Keratinocyte (primary cell): Measurements from ENCODE around the gene XPO1.

ENCODE experiments used
- EZH2 ChIP-seq: IDR thresholded peaks from one replicate; pipeline ENCODE4 v1.6.1; 2012; ENCODE audit warnings: inconsistent platforms, mild to moderate bottlenecking, low read length, moderate library complexity
- TF ChIP-seq, protein P1 (sequence below), 3 experiments: IDR thresholded peaks in 1 of 3; conservative IDR thresholded peaks in 1 of 3; optimal IDR thresholded peaks in 1 of 3; 2 replicates in 2 of 3; 3 replicates in 1 of 3; pipeline versions ENCODE3 to v1.5.1; 2011; ENCODE audit warnings: low read length in 3 of 3, mild to moderate bottlenecking in 3 of 3, moderate library complexity in 2 of 3, control low read depth in 1 of 3, inconsistent platforms in 1 of 3; ENCODE audit not compliant: insufficient read depth in 2 of 3; ENCODE audit errors: extremely low read depth in 1 of 3

DNA sequence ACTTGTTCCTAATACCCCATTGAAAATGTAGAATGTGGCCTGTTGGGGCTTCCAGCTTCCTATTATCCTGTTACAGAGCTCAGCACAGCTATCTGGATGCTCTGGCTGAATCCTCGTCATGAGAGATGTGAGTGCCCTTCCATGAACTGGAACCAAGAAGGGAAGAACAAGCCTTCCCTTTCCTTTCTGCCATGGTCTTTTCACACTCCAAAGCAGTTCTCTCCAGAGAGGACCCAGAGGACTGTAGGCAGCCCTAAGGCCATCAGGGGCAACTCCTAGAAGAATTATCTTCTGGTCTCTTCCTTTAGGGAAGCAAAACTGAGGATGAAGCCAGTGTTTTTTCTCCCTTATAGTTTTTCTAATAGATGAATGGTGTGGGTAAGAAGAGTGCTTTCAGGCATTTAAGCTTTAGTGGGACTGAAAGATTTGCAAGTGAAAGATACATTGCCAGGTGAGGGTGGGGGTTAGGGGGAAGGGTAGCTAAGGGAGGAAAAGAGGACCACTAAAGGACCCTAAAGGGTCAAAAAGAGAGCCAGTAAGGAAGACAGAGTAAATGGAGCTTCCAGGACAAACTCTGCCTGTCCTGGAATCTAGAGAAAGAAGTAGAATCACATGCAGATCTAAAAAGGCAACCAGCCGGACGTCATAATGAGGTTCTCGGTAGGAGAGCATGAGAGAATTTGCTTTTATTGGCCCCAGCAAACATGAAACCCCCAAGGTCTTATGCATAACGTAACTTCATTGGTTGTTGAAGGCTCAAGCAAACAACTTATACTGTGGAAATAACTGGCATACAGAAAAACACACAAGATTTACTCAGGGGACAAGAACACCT is 12.4 kb upstream of the XPO1 start:
- TF ChIP-seq, protein P1, sequence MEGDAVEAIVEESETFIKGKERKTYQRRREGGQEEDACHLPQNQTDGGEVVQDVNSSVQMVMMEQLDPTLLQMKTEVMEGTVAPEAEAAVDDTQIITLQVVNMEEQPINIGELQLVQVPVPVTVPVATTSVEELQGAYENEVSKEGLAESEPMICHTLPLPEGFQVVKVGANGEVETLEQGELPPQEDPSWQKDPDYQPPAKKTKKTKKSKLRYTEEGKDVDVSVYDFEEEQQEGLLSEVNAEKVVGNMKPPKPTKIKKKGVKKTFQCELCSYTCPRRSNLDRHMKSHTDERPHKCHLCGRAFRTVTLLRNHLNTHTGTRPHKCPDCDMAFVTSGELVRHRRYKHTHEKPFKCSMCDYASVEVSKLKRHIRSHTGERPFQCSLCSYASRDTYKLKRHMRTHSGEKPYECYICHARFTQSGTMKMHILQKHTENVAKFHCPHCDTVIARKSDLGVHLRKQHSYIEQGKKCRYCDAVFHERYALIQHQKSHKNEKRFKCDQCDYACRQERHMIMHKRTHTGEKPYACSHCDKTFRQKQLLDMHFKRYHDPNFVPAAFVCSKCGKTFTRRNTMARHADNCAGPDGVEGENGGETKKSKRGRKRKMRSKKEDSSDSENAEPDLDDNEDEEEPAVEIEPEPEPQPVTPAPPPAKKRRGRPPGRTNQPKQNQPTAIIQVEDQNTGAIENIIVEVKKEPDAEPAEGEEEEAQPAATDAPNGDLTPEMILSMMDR (optimal IDR thresholded peaks at IDR 0.05 in 1 of 3, IDR thresholded peaks at IDR 0.05 in 1 of 3, conservative IDR thresholded peaks at IDR 0.05 in 1 of 3; ENCODE audit: extremely low read depth in 1 of 3, insufficient read depth in 2 of 3, low read length in 3 of 3), result no peak
- no peak for TF ChIP-seq EZH2
